ENCODE measurements around the gene SIL1. TPM values are rescaled to one million over a fixed set of nuclear protein-coding genes. Genes with fewer than 3 reads are reported as not detected.

The SIL1 gene
- total RNA-seq, 1 donor from 2014 or later = 39.3 TPM

- peaks cover 84% of the 10 kb centered on the region for H3K4me1 ChIP-seq
- no peak for DNase-seq
- no peak for TF ChIP-seq CTCF (IDR thresholded peaks at IDR 0.05; ENCODE audit: borderline replicate concordance)
- H3K36me3 ChIP-seq = no peaks in the 10 kb centered on the region
- H3K27ac ChIP-seq (replicated peaks) = peak overlapping the region; percentile 78
- intact Hi-C loops (cut with micrococcal nuclease) = no loop called here
- no peaks in the 10 kb centered on the region for H3K27me3 ChIP-seq (ENCODE audit: low read depth)
- no peak overlapping the region for H3K4me3 ChIP-seq
- no peaks in the 10 kb centered on the region for H3K9me3 ChIP-seq (replicated peaks)
Observed at GRCh38 chr5:138968601-138969000, 229.6 kb downstream of the SIL1 start.

GRCh38 chr5:138967791-138968448 lies 230.2 kb downstream of the SIL1 start:
- Histone ChIP-seq H3K27me3 (ENCODE audit: low read depth) (no peaks in the 10 kb centered on the region), H3K4me1 (peaks cover 78% of the 10 kb centered on the region), H3K36me3 (no peaks in the 10 kb centered on the region), H3K27ac (replicated peaks) (peak overlapping the region; percentile 78), H3K9me3 (replicated peaks) (no peaks in the 10 kb centered on the region), H3K4me3 (no peak overlapping the region)
- no peak for DNase-seq
- intact Hi-C loops (cut with micrococcal nuclease) = no loop called here
- TF ChIP-seq CTCF (IDR thresholded peaks at IDR 0.05; ENCODE audit: borderline replicate concordance) = no peak

GRCh38 chr5:138966236-138966985 lies 231.8 kb downstream of the SIL1 start:
- H3K27me3 ChIP-seq (ENCODE audit: low read depth) = no peaks in the 10 kb centered on the region
- no peaks in the 10 kb centered on the region for H3K36me3 ChIP-seq
- no peak for TF ChIP-seq CTCF (IDR thresholded peaks at IDR 0.05; ENCODE audit: borderline replicate concordance)
- DNase-seq = no peak
- peaks cover 63% of the 10 kb centered on the region for H3K4me1 ChIP-seq
- intact Hi-C loops (cut with micrococcal nuclease) = no loop called here
- H3K27ac ChIP-seq (replicated peaks) = no peak overlapping the region
- no peak overlapping the region for H3K4me3 ChIP-seq
- H3K9me3 ChIP-seq (replicated peaks) = no peaks in the 10 kb centered on the region

GRCh38 chr5:138965626-138966025 lies 232.5 kb downstream of the SIL1 start:
- H3K4me3 ChIP-seq = no peak overlapping the region
- no peak for DNase-seq
- TF ChIP-seq CTCF (IDR thresholded peaks at IDR 0.05; ENCODE audit: borderline replicate concordance) = no peak
- H3K27me3 ChIP-seq (ENCODE audit: low read depth) = no peaks in the 10 kb centered on the region
- H3K27ac ChIP-seq (replicated peaks) = no peak overlapping the region
- H3K36me3 ChIP-seq = no peaks in the 10 kb centered on the region
- intact Hi-C loops (cut with micrococcal nuclease) = no loop called here
- H3K9me3 ChIP-seq (replicated peaks) = no peaks in the 10 kb centered on the region
- peaks cover 55% of the 10 kb centered on the region for H3K4me1 ChIP-seq

GRCh38 chr5:138964647-138965201 lies 233.4 kb downstream of the SIL1 start:
- intact Hi-C loops (cut with micrococcal nuclease) = no loop called here
- H3K27ac ChIP-seq (replicated peaks) = no peak overlapping the region

More at GRCh38 chr5:138964647-138965201, 233.4 kb downstream of the SIL1 start:
- no peaks in the 10 kb centered on the region for H3K27me3 ChIP-seq (ENCODE audit: low read depth)
- no peak for TF ChIP-seq CTCF (IDR thresholded peaks at IDR 0.05; ENCODE audit: borderline replicate concordance)
- H3K9me3 ChIP-seq (replicated peaks) = no peaks in the 10 kb centered on the region
- peaks cover 48% of the 10 kb centered on the region for H3K4me1 ChIP-seq
- H3K36me3 ChIP-seq = no peaks in the 10 kb centered on the region
- H3K4me3 ChIP-seq = no peak overlapping the region
- no peak for DNase-seq
